H1 (cell line): ENCODE measurements around the gene LDAH. TPM values are rescaled to one million over a fixed set of nuclear protein-coding genes. Genes with fewer than 3 reads are reported as not detected.

ENCODE experiments used
- CTCF ChIA-PET: fragments of 300-600 bp; sonication (Branson Sonifier 250); formaldehyde crosslinking; loops from one replicate; lab custom pipeline; 2021; ENCODE audit not compliant: partially characterized antibody; lab: Charles Lee
- POLR2A ChIA-PET: fragments of 300-600 bp; sonication (Branson Sonifier 250); formaldehyde crosslinking; loops from one replicate; lab custom pipeline; 2021; ENCODE audit warnings: inconsistent platforms; ENCODE audit not compliant: partially characterized antibody; lab: Charles Lee
- DNase-seq, 2 experiments: peaks; one replicate each; pipeline versions ENCODE4 v3.0.0 to v3.0.0-alpha.2; 2010 to 2022; ENCODE audit warnings: low spot score in 2 of 2, low read depth in 1 of 2, mixed read lengths in 1 of 2
- FAIRE-seq: peaks from 2 replicates; lab custom pipeline; 2011; peaks lifted over from hg19 to GRCh38; lab: Jason Lieb, UNC
- H2AFZ ChIP-seq: 2 replicates; pipeline ENCODE4 v1.8.1; 2012; ENCODE audit warnings: low read length, inconsistent platforms
- H2AK5ac ChIP-seq: 2 replicates; pipeline ENCODE4 v1.6.1; 2013; ENCODE audit warnings: low read depth, low read length
- H2BK120ac ChIP-seq: replicated peaks from 2 replicates; pipeline ENCODE3; 2013; ENCODE audit warnings: low read depth, low read length, inconsistent platforms
- H2BK12ac ChIP-seq: 2 replicates; pipeline ENCODE4 v1.6.1; 2013; ENCODE audit warnings: low read depth, low read length
- H2BK15ac ChIP-seq: 2 replicates; pipeline ENCODE4 v1.6.1; 2013; ENCODE audit warnings: low read length
- H2BK20ac ChIP-seq: 2 replicates; pipeline ENCODE4 v1.6.1; 2013; ENCODE audit warnings: low read length
- H2BK5ac ChIP-seq: 2 replicates; pipeline ENCODE4 v1.6.1; 2013; ENCODE audit warnings: low read depth, low read length
- H3K14ac ChIP-seq: 2 replicates; pipeline ENCODE4 v1.6.1; 2013; ENCODE audit warnings: inconsistent platforms; ENCODE audit not compliant: insufficient read length
- H3K18ac ChIP-seq: 2 replicates; pipeline ENCODE4 v1.6.1; 2013; ENCODE audit warnings: low read length; ENCODE audit errors: extremely low read depth
- H3K23ac ChIP-seq: 2 replicates; pipeline ENCODE4 v1.6.1; 2013; ENCODE audit warnings: inconsistent platforms; ENCODE audit not compliant: insufficient read length
- H3K23me2 ChIP-seq: 2 replicates; pipeline ENCODE4 v1.6.1; 2013; ENCODE audit warnings: low read depth, low read length
- H3K27ac ChIP-seq: 2 replicates; pipeline ENCODE4 v1.6.1; 2011; ENCODE audit warnings: low read depth, low read length, inconsistent platforms
- H3K27me3 ChIP-seq, 4 experiments: replicated peaks in 1 of 4; 1 replicate in 1 of 4; 2 replicates in 3 of 4; pipeline versions ENCODE4 v1.6.1 to v1.8.1; 2011 to 2013; ENCODE audit warnings: low read length in 3 of 4, mild to moderate bottlenecking in 3 of 4, inconsistent platforms in 2 of 4, mixed read lengths in 2 of 4, moderate library complexity in 1 of 4; ENCODE audit not compliant: control insufficient read depth in 3 of 4, insufficient read depth in 3 of 4; ENCODE audit errors: extremely low read depth in 1 of 4
- H3K36me3 ChIP-seq, 4 experiments: 2 replicates each; pipeline versions ENCODE4 v1.6.1 to v1.8.1; 2011 to 2013; ENCODE audit warnings: mild to moderate bottlenecking in 4 of 4, low read length in 3 of 4, moderate library complexity in 2 of 4, control low read depth in 1 of 4, inconsistent platforms in 1 of 4; ENCODE audit not compliant: insufficient read depth in 4 of 4, control insufficient read depth in 2 of 4
- H3K4ac ChIP-seq: replicated peaks from 2 replicates; pipeline ENCODE3; 2013; ENCODE audit warnings: low read length, low read depth, mixed read lengths, inconsistent platforms; ENCODE audit not compliant: insufficient read length
- H3K4me1 ChIP-seq, 4 experiments: replicated peaks in 1 of 4; 1 replicate in 1 of 4; 2 replicates in 3 of 4; pipeline versions ENCODE4 v1.6.1 to v1.8.1; 2011 to 2013; ENCODE audit warnings: low read length in 3 of 4, inconsistent platforms in 2 of 4, mixed read lengths in 1 of 4; ENCODE audit not compliant: insufficient read depth in 4 of 4, control insufficient read depth in 3 of 4
- H3K4me2 ChIP-seq, 2 experiments: 2 replicates each; pipeline versions ENCODE4 v1.6.1 to v1.8.1; 2011 to 2013; ENCODE audit warnings: low read depth in 2 of 2, low read length in 2 of 2, control low read depth in 1 of 2, inconsistent platforms in 1 of 2, mild to moderate bottlenecking in 1 of 2; ENCODE audit not compliant: insufficient read depth in 1 of 2
- H3K4me3 ChIP-seq, 4 experiments: fragments of 200-600, 300-600 bp in 1 of 4; sonication (generic), shearing (Covaris generic), sonication (Bioruptor Twin) in 1 of 4; 2 replicates each; pipeline versions ENCODE4 v1.5.1 to v1.8.1; 2011 to 2016; ENCODE audit warnings: low read length in 4 of 4, low read depth in 3 of 4, control low read depth in 2 of 4, inconsistent platforms in 2 of 4, mild to moderate bottlenecking in 2 of 4, mixed read lengths in 1 of 4, moderate library complexity in 1 of 4; ENCODE audit not compliant: insufficient read depth in 2 of 4; ENCODE audit errors: extremely low read depth in 1 of 4
- H3K56ac ChIP-seq: replicated peaks from 2 replicates; pipeline ENCODE3; 2013; ENCODE audit warnings: low read depth, mild to moderate bottlenecking, mixed read lengths, low read length, inconsistent platforms; ENCODE audit not compliant: insufficient read length
- H3K79me1 ChIP-seq: 2 replicates; pipeline ENCODE4 v1.6.1; 2013; ENCODE audit warnings: low read depth, low read length, control low read depth
- H3K79me2 ChIP-seq, 2 experiments: 2 replicates each; pipeline versions ENCODE4 v1.6.1 to v1.8.1; 2012 to 2013; ENCODE audit warnings: low read length in 2 of 2, mild to moderate bottlenecking in 2 of 2, inconsistent platforms in 1 of 2; ENCODE audit not compliant: insufficient read depth in 2 of 2, control insufficient read depth in 1 of 2
- H3K9ac ChIP-seq, 4 experiments: replicated peaks in 1 of 4; 1 replicate in 1 of 4; 2 replicates in 3 of 4; pipeline versions ENCODE4 v1.6.1 to v1.8.1; 2011 to 2013; ENCODE audit warnings: low read depth in 3 of 4, low read length in 3 of 4, control low read depth in 2 of 4, mild to moderate bottlenecking in 2 of 4, moderate library complexity in 2 of 4, inconsistent platforms in 1 of 4; ENCODE audit errors: extremely low read depth in 1 of 4
- H3K9me3 ChIP-seq, 2 experiments: 2 replicates each; pipeline versions ENCODE4 v1.6.1 to v1.8.1; 2012 to 2013; ENCODE audit warnings: mild to moderate bottlenecking in 2 of 2, moderate library complexity in 2 of 2, control low read depth in 1 of 2, inconsistent platforms in 1 of 2, low read depth in 1 of 2, low read length in 1 of 2, mixed read lengths in 1 of 2; ENCODE audit not compliant: insufficient read depth in 2 of 2
- H4K20me1 ChIP-seq, 2 experiments: replicated peaks in 1 of 2; 2 replicates each; pipeline versions ENCODE3 to v1.8.1; 2011 to 2013; ENCODE audit warnings: inconsistent platforms in 2 of 2, low read length in 2 of 2, mild to moderate bottlenecking in 1 of 2; ENCODE audit not compliant: insufficient read depth in 2 of 2, control insufficient read depth in 1 of 2
- H4K5ac ChIP-seq: 2 replicates; pipeline ENCODE4 v1.6.1; 2013; ENCODE audit warnings: low read length, low read depth, mixed read lengths, inconsistent platforms; ENCODE audit not compliant: insufficient read length
- H4K8ac ChIP-seq: 2 replicates; pipeline ENCODE4 v1.8.0; 2013; ENCODE audit warnings: mild to moderate bottlenecking, moderate library complexity, low read length, inconsistent platforms; ENCODE audit not compliant: insufficient read depth; ENCODE audit errors: extremely low read depth
- H4K91ac ChIP-seq: replicated peaks from 2 replicates; pipeline ENCODE3; 2013; ENCODE audit warnings: low read length, mixed read lengths, inconsistent platforms; ENCODE audit not compliant: insufficient read length
- POU5F1 ChIP-seq: IDR thresholded peaks from 2 replicates; pipeline ENCODE4 v1.6.1; 2011; ENCODE audit warnings: low read depth, mild to moderate bottlenecking, low read length, moderate library complexity
- WGBS, 2 experiments: shearing (Covaris generic) in 1 of 2; methylation state at CpG; one replicate each; pipeline versions ENCODE4 v1.1.6 to v1.1.7; 2013 to 2015; ENCODE audit warnings: low lambda C conversion rate in 2 of 2, mixed read lengths in 2 of 2, inconsistent platforms in 1 of 2, low coverage in 1 of 2, missing lambda C conversion rate in 1 of 2; ENCODE audit not compliant: insufficient replicate concordance in 2 of 2, insufficient coverage in 1 of 2, insufficient read length in 1 of 2; ENCODE audit errors: extremely low coverage in 1 of 2, missing lambda C conversion rate in 1 of 2; 5-methylcytosine and 5-hydroxymethylcytosine counted together
- polyA plus RNA-seq, 7 experiments: library from polyadenylated mRNA; depleted of rRNA in 3 of 7; stranded (reverse) in 5 of 7; unstranded in 2 of 7; fragments of >200 nt in 5 of 7; fragments of 200-250 nt in 2 of 7; gene quantifications; 1 replicate in 5 of 7; 2 replicates in 1 of 7; 4 replicates in 1 of 7; pipeline versions ENCODE4 v1.2.1 to v1.2.3, GENCODE V29; 2011 to 2013; ENCODE audit warnings: missing spikeins in 2 of 7, mixed read lengths in 2 of 7
- total RNA-seq: library from RNA; stranded (reverse); fragmentation: NEBNext Ultra II Directional; extraction: Animal tissue kit (Norgen Biotek cat#: 25700); gene quantifications from 2 replicates; pipeline ENCODE4 v1.2.1, GENCODE V29; 2021
- TF ChIP-seq, protein P1 (sequence below), 3 experiments: IDR thresholded peaks; 1 replicate in 2 of 3; 2 replicates in 1 of 3; pipeline versions ENCODE4 v1.5.1 to v1.6.1; 2011; ENCODE audit warnings: low read length in 3 of 3, mild to moderate bottlenecking in 3 of 3, inconsistent platforms in 2 of 3, low read depth in 1 of 3, moderate library complexity in 1 of 3; ENCODE audit not compliant: insufficient read depth in 1 of 3; ENCODE audit errors: control extremely low read depth in 1 of 3

LDAH gene
- total and polyA plus RNA-seq, 2 of the 8 experiments (the other 6 are each of a cell fraction or from before 2014, with no cell fraction given), result 10.9 to 26.3 TPM

DNA sequence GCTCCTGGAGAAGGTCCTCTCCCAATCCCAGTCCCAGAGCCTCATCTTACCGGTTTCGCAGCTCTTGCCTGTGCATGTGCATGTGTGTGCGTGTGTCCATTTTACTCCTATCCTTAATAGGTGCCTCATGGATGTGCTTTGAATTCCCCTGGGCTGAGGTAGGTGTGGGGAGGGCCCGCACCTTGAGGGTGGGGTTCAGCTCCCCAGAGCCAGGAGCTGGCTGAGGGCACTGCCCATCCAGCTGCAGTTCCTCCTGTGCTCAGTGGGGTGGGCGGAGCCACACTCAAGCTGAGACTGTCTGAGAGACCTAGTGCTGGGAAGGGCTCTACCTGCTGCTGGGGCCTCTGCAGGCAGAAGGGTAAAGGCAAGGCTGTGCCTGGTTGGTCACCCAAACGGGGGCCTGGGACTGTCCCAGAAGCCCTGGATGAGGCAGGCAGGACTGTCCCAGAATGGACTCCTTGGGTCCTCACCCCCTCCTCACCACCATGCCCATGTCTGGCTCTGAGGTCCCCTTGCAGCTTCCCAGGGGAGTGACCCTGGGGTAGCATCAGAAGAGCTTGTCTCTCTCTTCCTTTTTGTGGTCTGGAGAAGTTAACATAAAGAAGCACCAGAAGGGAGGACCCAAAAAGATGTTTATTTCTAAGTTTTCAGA is 147.1 kb downstream of the LDAH start:
- Histone ChIP-seq H3K56ac (no peak overlapping the region), H2BK5ac (no peak overlapping the region), H2AFZ (no peak overlapping the region), H2BK20ac (no peak overlapping the region; the same call in 1 of the 2 replicates), H3K27me3 (peaks cover 10 to 42% (median 32%) of the 10 kb centered on the region in 4 experiments), H4K8ac (no peak overlapping the region), H2BK12ac (no peak overlapping the region), H3K4me2 (no peak overlapping the region), H4K5ac (no peak overlapping the region), H3K9me3 (no peaks in the 10 kb centered on the region; a peak in 1 of 4 replicates), H3K79me1 (no peaks in the 10 kb centered on the region), H3K36me3 (peaks cover 0 to 1% (median 0%) of the 10 kb centered on the region in 4 experiments; a peak in 2 of 8 replicates), H3K27ac (no peak overlapping the region)
- 77% methylated on average over 6 of the region's 6 CpGs; no CpG with 5 or more reads in 1 of the 2 experiments for WGBS, 2 experiments
- DNase-seq, result peak in 1 of 2 experiments; percentile 66
- TF ChIP-seq POU5F1, result no peak
- TF ChIP-seq, protein P1, sequence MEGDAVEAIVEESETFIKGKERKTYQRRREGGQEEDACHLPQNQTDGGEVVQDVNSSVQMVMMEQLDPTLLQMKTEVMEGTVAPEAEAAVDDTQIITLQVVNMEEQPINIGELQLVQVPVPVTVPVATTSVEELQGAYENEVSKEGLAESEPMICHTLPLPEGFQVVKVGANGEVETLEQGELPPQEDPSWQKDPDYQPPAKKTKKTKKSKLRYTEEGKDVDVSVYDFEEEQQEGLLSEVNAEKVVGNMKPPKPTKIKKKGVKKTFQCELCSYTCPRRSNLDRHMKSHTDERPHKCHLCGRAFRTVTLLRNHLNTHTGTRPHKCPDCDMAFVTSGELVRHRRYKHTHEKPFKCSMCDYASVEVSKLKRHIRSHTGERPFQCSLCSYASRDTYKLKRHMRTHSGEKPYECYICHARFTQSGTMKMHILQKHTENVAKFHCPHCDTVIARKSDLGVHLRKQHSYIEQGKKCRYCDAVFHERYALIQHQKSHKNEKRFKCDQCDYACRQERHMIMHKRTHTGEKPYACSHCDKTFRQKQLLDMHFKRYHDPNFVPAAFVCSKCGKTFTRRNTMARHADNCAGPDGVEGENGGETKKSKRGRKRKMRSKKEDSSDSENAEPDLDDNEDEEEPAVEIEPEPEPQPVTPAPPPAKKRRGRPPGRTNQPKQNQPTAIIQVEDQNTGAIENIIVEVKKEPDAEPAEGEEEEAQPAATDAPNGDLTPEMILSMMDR (IDR thresholded peaks at IDR 0.05; ENCODE audit: control extremely low read depth in 1 of 3, insufficient read depth in 1 of 3, low read depth in 1 of 3, low read length in 3 of 3), result peak in 1 of 3 experiments; percentile 22; a peak in 2 of 4 replicates
- TF ChIP-seq, all 59 proteins: peak for 1
- ChIA-PET CTCF (interaction anchor here (0.6 to 8.7 kb wide), 37 partner anchors 9 to 642 kb away, joined by 3 to 266 read pairs (median 5); partner anchors contain the start of genes GDF7, HS1BP3 and LDAH), POLR2A (interaction anchor here (0.6 to 1.6 kb wide), 7 partner anchors 10 to 187 kb away, joined by 3 to 8 read pairs (median 3); partner anchors contain the start of genes GDF7 and LDAH)
- FAIRE-seq, result no peak
- H3K23me2 ChIP-seq, result no peaks in the 10 kb centered on the region
- H3K9ac ChIP-seq, result no peak overlapping the region
- no peaks in the 10 kb centered on the region for H3K79me2 ChIP-seq
- no peak overlapping the region for H2AK5ac ChIP-seq
- no peak overlapping the region for H2BK120ac ChIP-seq
- H3K18ac ChIP-seq, result no peak overlapping the region
- H3K4me3 ChIP-seq, result no peak overlapping the region
- H3K4me1 ChIP-seq, result peaks cover 7 to 32% (median 17%) of the 10 kb centered on the region in 4 experiments
- H4K91ac ChIP-seq, result no peak overlapping the region
- no peak overlapping the region for H3K14ac ChIP-seq
- H3K23ac ChIP-seq, result no peak overlapping the region
- H3K4ac ChIP-seq, result no peak overlapping the region
- H4K20me1 ChIP-seq, result peaks cover 5 to 6% of the 10 kb centered on the region in 2 experiments
- 0 out of 2 replicates have a peak overlapping the region, but pooled peaks have one; percentile 19 for H2BK15ac ChIP-seq
